ENCODE measurements around the gene CYP8B1.

The CYP8B1 gene

GRCh38 chr3:42829628-42830436 lies 45.8 kb downstream of the CYP8B1 start:
- no peak for TF ChIP-seq CTCF (IDR thresholded peaks at IDR 0.05; ENCODE audit: extremely low read depth, insufficient read depth, missing control alignments)
- no peak for DNase-seq (ENCODE audit: low spot score)
- in situ Hi-C loops (cut with MboI; ENCODE audit: low pct_unique_long_range_greater_than_20kb, low sequenced_read_pairs, unreplicated experiment): no loop called here

DNA sequence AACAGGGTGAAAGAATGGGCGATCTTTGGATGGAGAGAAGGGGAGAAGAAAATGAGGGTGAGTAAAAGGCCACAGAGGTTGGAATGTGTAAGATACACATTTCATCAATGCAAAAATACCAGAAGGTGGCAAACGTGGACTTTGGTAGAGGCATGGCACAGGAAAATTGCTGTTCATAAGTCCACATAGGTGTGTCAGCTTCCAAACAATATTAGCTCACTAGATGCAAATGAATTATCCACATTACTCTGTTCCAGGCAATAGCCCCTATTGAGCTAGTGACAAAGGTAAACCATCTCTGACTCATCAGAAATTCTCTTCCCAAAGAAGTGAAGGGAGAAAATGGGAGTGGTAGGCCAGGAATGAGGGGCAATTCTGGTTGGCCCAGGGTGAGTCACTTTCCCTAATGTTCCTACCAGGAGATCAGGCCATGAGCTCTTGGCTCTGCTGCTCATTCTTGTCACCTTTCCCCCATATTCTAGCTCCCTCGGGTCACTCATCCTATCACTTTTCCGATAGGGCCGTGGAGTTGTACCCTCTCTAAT lies 46.5 kb downstream of the CYP8B1 start:
- no peak for TF ChIP-seq CTCF (IDR thresholded peaks at IDR 0.05; ENCODE audit: extremely low read depth, insufficient read depth, missing control alignments)
- in situ Hi-C loops (cut with MboI; ENCODE audit: low pct_unique_long_range_greater_than_20kb, low sequenced_read_pairs, unreplicated experiment): no loop called here
- DNase-seq (ENCODE audit: low spot score): no peak

DNA sequence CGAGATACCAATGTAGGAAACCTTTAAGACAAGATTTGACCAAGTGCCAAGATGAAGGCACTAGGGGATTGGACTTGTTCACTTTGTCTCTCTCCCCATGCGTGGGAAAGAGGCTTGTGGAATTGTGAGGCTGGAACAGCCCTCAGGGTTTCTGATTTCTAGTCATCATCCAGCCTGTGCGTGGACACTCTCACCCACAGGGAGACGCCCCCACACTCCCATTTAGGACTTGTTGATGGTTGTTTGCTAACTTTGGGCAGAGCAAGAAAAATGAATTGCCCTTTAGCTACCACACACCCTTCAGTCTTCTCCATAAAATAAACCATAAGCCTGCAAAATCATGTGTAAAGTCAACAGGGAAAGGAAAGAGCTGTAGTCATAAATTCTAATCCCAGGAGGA lies 48.0 kb downstream of the CYP8B1 start:
- no peak for DNase-seq (ENCODE audit: low spot score)
- TF ChIP-seq CTCF (IDR thresholded peaks at IDR 0.05; ENCODE audit: extremely low read depth, insufficient read depth, missing control alignments): no peak
- in situ Hi-C loops (cut with MboI; ENCODE audit: low pct_unique_long_range_greater_than_20kb, low sequenced_read_pairs, unreplicated experiment): no loop called here

GRCh38 chr3:42827023-42827422 lies 48.7 kb downstream of the CYP8B1 start:
- in situ Hi-C loops (cut with MboI; ENCODE audit: low pct_unique_long_range_greater_than_20kb, low sequenced_read_pairs, unreplicated experiment): no loop called here
- DNase-seq (ENCODE audit: low spot score): no peak
- no peak for TF ChIP-seq CTCF (IDR thresholded peaks at IDR 0.05; ENCODE audit: extremely low read depth, insufficient read depth, missing control alignments)

DNA sequence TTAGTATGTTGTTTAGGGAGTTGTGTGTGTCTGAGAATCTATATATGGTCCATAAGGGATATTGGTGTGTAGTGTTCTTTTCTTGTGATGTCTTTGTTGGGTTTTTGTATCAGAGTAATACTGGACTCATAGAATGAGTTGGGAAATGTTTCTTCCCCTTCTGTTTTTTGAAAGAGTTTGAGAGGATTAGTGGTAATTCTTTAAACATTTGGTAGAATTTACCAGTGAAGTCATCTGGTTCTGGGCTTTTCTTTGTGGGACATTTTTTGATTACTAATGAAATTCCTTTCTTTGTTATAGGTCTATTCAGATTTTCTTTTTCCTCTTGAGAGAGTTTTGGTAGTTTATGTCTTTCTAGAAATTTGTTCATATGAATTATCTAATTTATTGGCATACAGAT lies 49.5 kb downstream of the CYP8B1 start:
- in situ Hi-C loops (cut with MboI; ENCODE audit: low pct_unique_long_range_greater_than_20kb, low sequenced_read_pairs, unreplicated experiment): no loop called here
- no peak for DNase-seq (ENCODE audit: low spot score)
- TF ChIP-seq CTCF (IDR thresholded peaks at IDR 0.05; ENCODE audit: extremely low read depth, insufficient read depth, missing control alignments): no peak

DNA sequence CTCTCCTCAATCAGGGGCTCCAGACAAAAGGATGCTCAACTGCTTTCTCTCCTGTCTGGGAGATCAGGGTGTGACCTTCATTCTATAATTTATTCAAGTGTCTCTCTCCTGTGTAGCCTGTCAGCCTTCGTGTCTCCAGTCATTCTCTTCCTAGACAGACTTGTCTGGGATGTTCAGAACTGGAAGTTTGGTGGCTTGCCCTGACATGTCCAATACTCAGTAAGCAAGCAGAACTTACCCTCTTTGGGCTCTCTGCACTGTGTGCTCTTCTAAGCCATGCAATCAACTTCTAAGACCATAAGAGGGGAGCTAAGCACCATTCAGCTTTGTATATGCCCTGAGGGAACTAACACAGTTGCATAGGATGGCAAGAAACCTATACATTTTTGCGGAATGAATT lies 52.3 kb downstream of the CYP8B1 start:
- in situ Hi-C loops (cut with MboI; ENCODE audit: low pct_unique_long_range_greater_than_20kb, low sequenced_read_pairs, unreplicated experiment): no loop called here
- TF ChIP-seq CTCF (IDR thresholded peaks at IDR 0.05; ENCODE audit: extremely low read depth, insufficient read depth, missing control alignments): no peak
- no peak for DNase-seq (ENCODE audit: low spot score)
